ENCODE results near the gene PLAC8.
"Not testable (repeated sequence)": the region's sequence is repeated elsewhere in the genome, so short reads cannot be mapped to it uniquely, and the experiment has no call there.

PLAC8 gene

GRCh38 chr4:83083925-83084475 lies 30.5 kb downstream of the PLAC8 start:
- no peaks in the 10 kb centered on the region for H3K4me1 ChIP-seq (ENCODE audit: low read depth, poor library complexity, severe bottlenecking)
- no peak overlapping the region for H3K4me3 ChIP-seq (IDR thresholded peaks at IDR 0.05; ENCODE audit: insufficient read depth, low read depth, low read length)
- no peak overlapping the region for H3K4me2 ChIP-seq
- H3K27ac ChIP-seq = no peak overlapping the region
- no peak overlapping the region for H2AFZ ChIP-seq (ENCODE audit: low read depth)
- no peaks in the 10 kb centered on the region for H3K36me3 ChIP-seq (ENCODE audit: insufficient read depth)
- no peaks in the 10 kb centered on the region for H4K20me1 ChIP-seq (ENCODE audit: insufficient read depth)
- no peak overlapping the region for H3K9ac ChIP-seq
- no peaks in the 10 kb centered on the region for H3K79me2 ChIP-seq (ENCODE audit: insufficient read depth, low read depth)
- no peak for TF ChIP-seq CTCF (conservative IDR thresholded peaks at IDR 0.05; ENCODE audit: low read depth, low read length)
- H3K27me3 ChIP-seq (ENCODE audit: insufficient read depth, low read depth) = no peaks in the 10 kb centered on the region

- Histone ChIP-seq H3K9ac (no peak overlapping the region), H4K20me1 (ENCODE audit: insufficient read depth) (no peaks in the 10 kb centered on the region), H3K36me3 (ENCODE audit: insufficient read depth) (no peaks in the 10 kb centered on the region), H3K4me2 (no peak overlapping the region), H3K27ac (no peak overlapping the region), H3K79me2 (ENCODE audit: insufficient read depth, low read depth) (no peaks in the 10 kb centered on the region), H3K27me3 (ENCODE audit: insufficient read depth, low read depth) (no peaks in the 10 kb centered on the region), H2AFZ (ENCODE audit: low read depth) (no peak overlapping the region), H3K4me1 (ENCODE audit: low read depth, poor library complexity, severe bottlenecking) (no peaks in the 10 kb centered on the region), H3K4me3 (IDR thresholded peaks at IDR 0.05; ENCODE audit: insufficient read depth, low read depth, low read length) (no peak overlapping the region)
- TF ChIP-seq CTCF (conservative IDR thresholded peaks at IDR 0.05; ENCODE audit: low read depth, low read length) = no peak
Observed at GRCh38 chr4:83082777-83083176, 31.8 kb downstream of the PLAC8 start.

GRCh38 chr4:83080561-83080960 lies 34.0 kb downstream of the PLAC8 start:
- no peaks in the 10 kb centered on the region for H3K27me3 ChIP-seq (ENCODE audit: insufficient read depth, low read depth)
- H2AFZ ChIP-seq (ENCODE audit: low read depth) = no peak overlapping the region
- no peaks in the 10 kb centered on the region for H3K79me2 ChIP-seq (ENCODE audit: insufficient read depth, low read depth)
- H3K4me1 ChIP-seq (ENCODE audit: low read depth, poor library complexity, severe bottlenecking) = peaks cover 2% of the 10 kb centered on the region
- H3K27ac ChIP-seq = no peak overlapping the region
- H3K36me3 ChIP-seq (ENCODE audit: insufficient read depth) = no peaks in the 10 kb centered on the region
- no peaks in the 10 kb centered on the region for H4K20me1 ChIP-seq (ENCODE audit: insufficient read depth)
- no peak overlapping the region for H3K4me2 ChIP-seq
- no peak overlapping the region for H3K4me3 ChIP-seq (IDR thresholded peaks at IDR 0.05; ENCODE audit: insufficient read depth, low read depth, low read length)
- H3K9ac ChIP-seq = no peak overlapping the region
- no peak for TF ChIP-seq CTCF (conservative IDR thresholded peaks at IDR 0.05; ENCODE audit: low read depth, low read length)

- Histone ChIP-seq H4K20me1 (ENCODE audit: insufficient read depth) (no peaks in the 10 kb centered on the region), H3K4me3 (IDR thresholded peaks at IDR 0.05; ENCODE audit: insufficient read depth, low read depth, low read length) (no peak overlapping the region), H3K4me1 (ENCODE audit: low read depth, poor library complexity, severe bottlenecking) (peaks cover 22% of the 10 kb centered on the region), H3K27me3 (ENCODE audit: insufficient read depth, low read depth) (no peaks in the 10 kb centered on the region), H3K79me2 (ENCODE audit: insufficient read depth, low read depth) (no peaks in the 10 kb centered on the region), H2AFZ (ENCODE audit: low read depth) (no peak overlapping the region), H3K27ac (no peak overlapping the region), H3K9ac (no peak overlapping the region), H3K4me2 (0 out of 2 replicates have a peak overlapping the region, but pooled peaks have one; percentile 37), H3K36me3 (ENCODE audit: insufficient read depth) (no peaks in the 10 kb centered on the region)
- TF ChIP-seq CTCF (conservative IDR thresholded peaks at IDR 0.05; ENCODE audit: low read depth, low read length) = no peak
Observed at GRCh38 chr4:83075311-83076095, 39.0 kb downstream of the PLAC8 start.

- H3K36me3 ChIP-seq (ENCODE audit: insufficient read depth); H3K9ac ChIP-seq; H3K4me3 ChIP-seq (IDR thresholded peaks at IDR 0.05; ENCODE audit: insufficient read depth, low read depth, low read length); H2AFZ ChIP-seq (ENCODE audit: low read depth); H3K27ac ChIP-seq; H3K79me2 ChIP-seq (ENCODE audit: insufficient read depth, low read depth); H4K20me1 ChIP-seq (ENCODE audit: insufficient read depth); H3K27me3 ChIP-seq (ENCODE audit: insufficient read depth, low read depth): not testable (repeated sequence)
- peak overlapping the region; percentile 37 for H3K4me2 ChIP-seq
- H3K4me1 ChIP-seq (ENCODE audit: low read depth, poor library complexity, severe bottlenecking) = peaks cover 22% of the 10 kb centered on the region
Observed at GRCh38 chr4:83074783-83075182, 39.7 kb downstream of the PLAC8 start.

Data from KMS-11 (cell line).